ENCODE results near the gene IGSF10. TPM values are rescaled to one million over a fixed set of nuclear protein-coding genes. Genes with fewer than 3 reads are reported as not detected.

The IGSF10 gene
- polyA plus RNA-seq, 4 donors = 1.3 to 2.6 TPM; not detected in 2

GRCh38 chr3:151446002-151446340 is 14.9 kb downstream of the IGSF10 start:
- H3K27me3 ChIP-seq (ENCODE audit: control insufficient read depth in 3 of 3, insufficient read depth in 3 of 3, low read length in 3 of 3) = no peaks in the 10 kb centered on the region
- H3K4me1 ChIP-seq (ENCODE audit: control insufficient read depth in 3 of 3, insufficient read depth in 2 of 3, low read depth in 1 of 3, low read length in 2 of 3) = no peaks in the 10 kb centered on the region
- no peak overlapping the region for H3K27ac ChIP-seq (ENCODE audit: low read depth in 1 of 3, low read length in 2 of 3)
- H3K4me3 ChIP-seq (ENCODE audit: low read depth in 1 of 3, low read length in 3 of 3) = no peak overlapping the region
- H3K9me3 ChIP-seq (ENCODE audit: control insufficient read depth in 2 of 2, insufficient read depth in 1 of 2, low read depth in 1 of 2, low read length in 1 of 2) = peaks cover 0 to 4% of the 10 kb centered on the region in 2 donors
- FAIRE-seq (no peak), DNase-seq (no peak)
- no peaks in the 10 kb centered on the region for H3K36me3 ChIP-seq (ENCODE audit: control insufficient read depth in 3 of 3, insufficient read depth in 2 of 3, low read depth in 1 of 3, low read length in 3 of 3)
- 66 to 73% (median 70%) methylated on average over 3 of the region's 3 CpGs for WGBS, 3 donors

DNA sequence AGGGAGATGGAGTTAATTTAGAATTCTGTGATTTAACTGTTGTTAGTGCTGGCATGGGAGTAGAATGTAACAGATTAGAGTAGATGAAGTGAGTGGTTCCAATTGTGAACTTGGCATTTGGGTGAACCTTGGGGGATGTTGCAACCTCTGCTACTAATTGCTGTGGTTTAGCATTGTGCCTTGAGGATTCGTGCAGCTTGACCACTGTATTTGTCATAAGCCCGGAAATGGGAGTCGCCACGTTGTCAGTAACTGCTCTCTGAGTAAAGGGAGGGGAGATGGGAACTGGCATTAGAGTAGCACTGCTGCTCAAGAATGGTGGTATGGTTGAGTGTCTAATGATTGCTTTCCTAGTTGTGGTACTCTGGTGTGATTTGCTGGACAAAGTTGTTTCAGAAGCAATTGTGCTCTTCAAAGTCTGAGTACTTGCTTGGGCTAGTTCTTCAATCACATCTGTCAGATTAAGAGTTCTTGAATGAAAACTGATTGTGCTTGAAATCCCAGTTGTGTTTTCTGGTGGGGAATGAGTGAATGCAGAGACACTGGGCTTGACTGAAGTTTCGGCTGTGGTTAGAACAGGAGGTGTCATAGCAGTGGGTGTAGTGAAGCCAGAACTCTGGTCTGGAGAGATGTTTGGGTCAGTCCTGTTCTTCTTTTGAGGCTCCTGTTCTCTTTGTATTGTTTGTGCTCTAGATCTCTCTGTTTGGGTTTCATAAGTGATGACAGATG is 15.4 kb downstream of the IGSF10 start:
- Histone ChIP-seq H3K9me3 (ENCODE audit: control insufficient read depth in 2 of 2, insufficient read depth in 1 of 2, low read depth in 1 of 2, low read length in 1 of 2) (peaks cover 0 to 4% of the 10 kb centered on the region in 2 donors), H3K4me3 (ENCODE audit: low read depth in 1 of 3, low read length in 3 of 3) (no peak overlapping the region), H3K36me3 (ENCODE audit: control insufficient read depth in 3 of 3, insufficient read depth in 2 of 3, low read depth in 1 of 3, low read length in 3 of 3) (no peaks in the 10 kb centered on the region), H3K4me1 (ENCODE audit: control insufficient read depth in 3 of 3, insufficient read depth in 2 of 3, low read depth in 1 of 3, low read length in 2 of 3) (no peaks in the 10 kb centered on the region), H3K27me3 (ENCODE audit: control insufficient read depth in 3 of 3, insufficient read depth in 3 of 3, low read length in 3 of 3) (no peaks in the 10 kb centered on the region), H3K27ac (ENCODE audit: low read depth in 1 of 3, low read length in 2 of 3) (no peak overlapping the region)
- no peak for FAIRE-seq
- no peak for DNase-seq
- WGBS, 3 donors = 76 to 83% (median 82%) methylated on average over 5 of the region's 5 CpGs

DNA sequence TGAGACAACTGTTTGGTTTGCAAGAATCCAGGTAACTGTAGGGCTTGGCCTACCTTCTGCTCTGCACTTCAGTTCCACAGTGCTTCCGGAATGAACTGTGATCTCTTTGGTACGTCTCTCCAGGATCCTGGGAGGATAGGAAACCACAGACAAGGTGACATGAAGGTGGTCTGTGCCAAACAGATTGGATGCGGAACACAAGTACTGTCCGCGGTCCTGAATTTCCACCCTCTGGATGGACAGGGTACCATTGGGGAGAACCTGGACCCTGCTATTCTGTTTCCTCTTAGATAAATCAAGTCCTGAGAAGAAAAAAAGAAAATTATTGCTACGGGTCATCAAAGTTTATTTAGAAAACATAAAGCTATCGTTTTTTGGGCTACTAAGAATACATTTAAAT is 17.3 kb downstream of the IGSF10 start:
- H3K9me3 ChIP-seq (ENCODE audit: control insufficient read depth in 2 of 2, insufficient read depth in 1 of 2, low read depth in 1 of 2, low read length in 1 of 2) = peaks cover 0 to 4% of the 10 kb centered on the region in 2 donors
- whole genome bisulfite sequencing, 3 donors = 80 to 84% (median 84%) methylated on average over 7 of the region's 7 CpGs
- no peak overlapping the region for H3K4me3 ChIP-seq (ENCODE audit: low read depth in 1 of 3, low read length in 3 of 3)
- no peaks in the 10 kb centered on the region for H3K27me3 ChIP-seq (ENCODE audit: control insufficient read depth in 3 of 3, insufficient read depth in 3 of 3, low read length in 3 of 3)
- H3K27ac ChIP-seq (ENCODE audit: low read depth in 1 of 3, low read length in 2 of 3) = no peak overlapping the region
- H3K36me3 ChIP-seq (ENCODE audit: control insufficient read depth in 3 of 3, insufficient read depth in 2 of 3, low read depth in 1 of 3, low read length in 3 of 3) = no peaks in the 10 kb centered on the region
- DNase-seq (peak in 1 of 2 donors; percentile 20), FAIRE-seq (no peak)
- H3K4me1 ChIP-seq (ENCODE audit: control insufficient read depth in 3 of 3, insufficient read depth in 2 of 3, low read depth in 1 of 3, low read length in 2 of 3) = no peaks in the 10 kb centered on the region

DNA sequence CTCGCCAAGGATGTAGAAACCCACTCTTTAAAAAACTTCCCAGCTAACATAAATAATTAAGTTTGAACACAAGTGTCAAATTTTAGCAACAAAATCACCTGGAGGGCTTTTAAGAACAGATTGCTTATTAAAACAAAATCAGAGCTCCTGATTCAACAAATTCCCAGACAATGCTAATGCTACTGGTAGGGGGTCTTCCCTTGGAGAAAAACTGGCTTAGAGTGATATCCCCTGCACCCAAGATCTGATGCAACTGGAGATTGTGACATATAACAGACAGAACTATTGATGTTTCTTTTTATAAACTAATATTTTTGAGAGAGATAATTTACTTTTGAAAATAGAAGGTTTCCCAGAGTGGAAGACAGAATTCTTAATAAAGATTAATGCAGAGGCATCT is 19.9 kb downstream of the IGSF10 start:
- Histone ChIP-seq H3K27me3 (ENCODE audit: control insufficient read depth in 3 of 3, insufficient read depth in 3 of 3, low read length in 3 of 3) (no peaks in the 10 kb centered on the region), H3K4me1 (ENCODE audit: control insufficient read depth in 3 of 3, insufficient read depth in 2 of 3, low read depth in 1 of 3, low read length in 2 of 3) (no peaks in the 10 kb centered on the region), H3K4me3 (ENCODE audit: low read depth in 1 of 3, low read length in 3 of 3) (no peak overlapping the region), H3K9me3 (ENCODE audit: control insufficient read depth in 2 of 2, insufficient read depth in 1 of 2, low read depth in 1 of 2, low read length in 1 of 2) (no peaks in the 10 kb centered on the region), H3K36me3 (ENCODE audit: control insufficient read depth in 3 of 3, insufficient read depth in 2 of 3, low read depth in 1 of 3, low read length in 3 of 3) (no peaks in the 10 kb centered on the region), H3K27ac (ENCODE audit: low read depth in 1 of 3, low read length in 2 of 3) (no peak overlapping the region)
- FAIRE-seq = no peak
- WGBS, 3 donors = 88 to 91% (median 90%) methylated on average over 1 of the region's 1 CpG
- DNase-seq = no peak

- no peak overlapping the region for H3K27ac ChIP-seq (ENCODE audit: low read depth in 1 of 3, low read length in 2 of 3)
- H3K9me3 ChIP-seq (ENCODE audit: control insufficient read depth in 2 of 2, insufficient read depth in 1 of 2, low read depth in 1 of 2, low read length in 1 of 2) = no peaks in the 10 kb centered on the region
- WGBS, 3 donors = 11 to 32% (median 17%) methylated on average over 3 of the region's 3 CpGs
- no peak for FAIRE-seq
- H3K4me3 ChIP-seq (ENCODE audit: low read depth in 1 of 3, low read length in 3 of 3) = no peak overlapping the region
- DNase-seq = peak; percentile 62 to 80
- no peaks in the 10 kb centered on the region for H3K4me1 ChIP-seq (ENCODE audit: control insufficient read depth in 3 of 3, insufficient read depth in 2 of 3, low read depth in 1 of 3, low read length in 2 of 3)
- H3K27me3 ChIP-seq (ENCODE audit: control insufficient read depth in 3 of 3, insufficient read depth in 3 of 3, low read length in 3 of 3) = no peaks in the 10 kb centered on the region
- no peaks in the 10 kb centered on the region for H3K36me3 ChIP-seq (ENCODE audit: control insufficient read depth in 3 of 3, insufficient read depth in 2 of 3, low read depth in 1 of 3, low read length in 3 of 3)
Measured at GRCh38 chr3:151439652-151440125, 21.2 kb downstream of the IGSF10 start.

DNA sequence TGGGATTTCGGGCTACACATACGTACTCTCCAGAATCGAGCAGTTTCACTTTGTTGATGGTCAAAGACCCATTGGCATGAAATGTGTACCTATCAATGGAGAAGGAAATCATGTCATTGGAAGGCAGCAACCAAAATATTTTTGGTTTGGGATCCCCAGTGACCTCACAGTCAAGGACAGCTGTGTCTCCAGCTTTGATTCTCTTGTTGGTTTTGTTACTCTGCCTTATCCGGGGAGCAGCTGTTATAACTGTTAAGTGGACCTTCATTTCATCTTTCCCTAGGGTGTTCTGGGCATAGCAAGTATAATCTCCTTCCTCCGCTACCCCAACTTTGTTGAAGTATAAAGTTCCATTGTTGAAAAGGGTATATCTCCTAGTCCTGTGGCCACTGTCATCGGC is 23.0 kb downstream of the IGSF10 start:
- Histone ChIP-seq H3K36me3 (ENCODE audit: control insufficient read depth in 3 of 3, insufficient read depth in 2 of 3, low read depth in 1 of 3, low read length in 3 of 3) (no peaks in the 10 kb centered on the region), H3K4me3 (ENCODE audit: low read depth in 1 of 3, low read length in 3 of 3) (no peak overlapping the region), H3K27ac (ENCODE audit: low read depth in 1 of 3, low read length in 2 of 3) (no peak overlapping the region), H3K27me3 (ENCODE audit: control insufficient read depth in 3 of 3, insufficient read depth in 3 of 3, low read length in 3 of 3) (no peaks in the 10 kb centered on the region), H3K9me3 (ENCODE audit: control insufficient read depth in 2 of 2, insufficient read depth in 1 of 2, low read depth in 1 of 2, low read length in 1 of 2) (no peaks in the 10 kb centered on the region), H3K4me1 (ENCODE audit: control insufficient read depth in 3 of 3, insufficient read depth in 2 of 3, low read depth in 1 of 3, low read length in 2 of 3) (no peaks in the 10 kb centered on the region)
- 88 to 95% (median 94%) methylated on average over 6 of the region's 6 CpGs for WGBS, 3 donors
- no peak for FAIRE-seq
- DNase-seq = no peak

DNA sequence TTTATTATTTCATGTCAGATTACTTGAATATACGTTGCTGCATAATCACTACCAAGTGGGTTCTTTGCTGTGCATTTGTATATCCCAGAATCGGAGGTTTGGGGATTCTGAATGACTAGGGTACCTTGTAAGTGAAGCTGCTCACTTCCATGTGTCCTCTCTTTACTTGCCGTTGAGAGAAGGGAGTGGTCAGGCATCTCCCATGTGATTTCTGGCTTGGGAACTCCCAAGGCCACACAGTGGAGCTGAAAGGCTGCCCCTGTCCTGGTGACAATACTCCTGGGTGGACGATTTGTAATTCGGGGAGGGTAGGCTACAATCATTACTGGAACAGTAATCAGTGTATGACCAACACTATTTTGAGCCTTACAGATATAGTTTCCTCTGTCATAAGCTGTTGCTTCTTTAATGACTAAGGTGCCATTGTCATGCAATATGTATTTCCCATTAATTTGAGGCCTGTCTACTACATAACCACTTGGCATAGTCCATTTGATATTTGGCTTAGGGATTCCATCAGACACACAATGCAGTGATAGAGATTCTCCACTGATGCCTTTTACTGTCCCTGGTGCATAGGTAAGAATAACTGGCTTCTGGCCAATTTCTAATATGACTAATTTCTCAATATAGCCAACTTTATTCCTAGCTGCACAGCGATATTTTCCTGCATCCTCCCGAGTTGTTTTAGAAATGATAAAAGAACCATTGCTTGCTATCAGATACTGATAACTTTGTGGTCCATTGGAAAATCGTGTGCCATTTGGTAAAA is 24.0 kb downstream of the IGSF10 start:
- WGBS, 3 donors = 73 to 87% (median 78%) methylated on average over 8 of the region's 8 CpGs
- Histone ChIP-seq H3K36me3 (ENCODE audit: control insufficient read depth in 3 of 3, insufficient read depth in 2 of 3, low read depth in 1 of 3, low read length in 3 of 3) (no peaks in the 10 kb centered on the region), H3K27ac (ENCODE audit: low read depth in 1 of 3, low read length in 2 of 3) (no peak overlapping the region), H3K4me3 (ENCODE audit: low read depth in 1 of 3, low read length in 3 of 3) (no peak overlapping the region), H3K9me3 (ENCODE audit: control insufficient read depth in 2 of 2, insufficient read depth in 1 of 2, low read depth in 1 of 2, low read length in 1 of 2) (no peaks in the 10 kb centered on the region), H3K4me1 (ENCODE audit: control insufficient read depth in 3 of 3, insufficient read depth in 2 of 3, low read depth in 1 of 3, low read length in 2 of 3) (no peaks in the 10 kb centered on the region), H3K27me3 (ENCODE audit: control insufficient read depth in 3 of 3, insufficient read depth in 3 of 3, low read length in 3 of 3) (no peaks in the 10 kb centered on the region)
- FAIRE-seq = no peak
- DNase-seq = no peak

- Histone ChIP-seq H3K4me1 (ENCODE audit: control insufficient read depth in 3 of 3, insufficient read depth in 2 of 3, low read depth in 1 of 3, low read length in 2 of 3) (no peaks in the 10 kb centered on the region), H3K27ac (ENCODE audit: low read depth in 1 of 3, low read length in 2 of 3) (no peak overlapping the region), H3K27me3 (ENCODE audit: control insufficient read depth in 3 of 3, insufficient read depth in 3 of 3, low read length in 3 of 3) (no peaks in the 10 kb centered on the region), H3K9me3 (ENCODE audit: control insufficient read depth in 2 of 2, insufficient read depth in 1 of 2, low read depth in 1 of 2, low read length in 1 of 2) (no peaks in the 10 kb centered on the region), H3K4me3 (ENCODE audit: low read depth in 1 of 3, low read length in 3 of 3) (no peak overlapping the region), H3K36me3 (ENCODE audit: control insufficient read depth in 3 of 3, insufficient read depth in 2 of 3, low read depth in 1 of 3, low read length in 3 of 3) (no peaks in the 10 kb centered on the region)
- FAIRE-seq = no peak
- DNase-seq = no peak
- WGBS, 3 donors = 44 to 65% (median 62%) methylated on average over 1 of the region's 1 CpG
Measured at GRCh38 chr3:151434151-151434890, 26.5 kb downstream of the IGSF10 start.
